Measurements from ENCODE around the gene IQGAP3. TPM values are rescaled to one million over a fixed set of nuclear protein-coding genes. Genes with fewer than 3 reads are reported as not detected.
A peak's percentile ranks its signal among the peaks of the same experiment; 100 is the strongest.
"Not testable (repeated sequence)": the region's sequence is repeated elsewhere in the genome, so short reads cannot be mapped to it uniquely, and the experiment has no call there.

The IQGAP3 gene
- total RNA-seq, 4 donors from 2014 or later: 0.06 to 1.1 (median 0.50) TPM; not detected in 1

DNA sequence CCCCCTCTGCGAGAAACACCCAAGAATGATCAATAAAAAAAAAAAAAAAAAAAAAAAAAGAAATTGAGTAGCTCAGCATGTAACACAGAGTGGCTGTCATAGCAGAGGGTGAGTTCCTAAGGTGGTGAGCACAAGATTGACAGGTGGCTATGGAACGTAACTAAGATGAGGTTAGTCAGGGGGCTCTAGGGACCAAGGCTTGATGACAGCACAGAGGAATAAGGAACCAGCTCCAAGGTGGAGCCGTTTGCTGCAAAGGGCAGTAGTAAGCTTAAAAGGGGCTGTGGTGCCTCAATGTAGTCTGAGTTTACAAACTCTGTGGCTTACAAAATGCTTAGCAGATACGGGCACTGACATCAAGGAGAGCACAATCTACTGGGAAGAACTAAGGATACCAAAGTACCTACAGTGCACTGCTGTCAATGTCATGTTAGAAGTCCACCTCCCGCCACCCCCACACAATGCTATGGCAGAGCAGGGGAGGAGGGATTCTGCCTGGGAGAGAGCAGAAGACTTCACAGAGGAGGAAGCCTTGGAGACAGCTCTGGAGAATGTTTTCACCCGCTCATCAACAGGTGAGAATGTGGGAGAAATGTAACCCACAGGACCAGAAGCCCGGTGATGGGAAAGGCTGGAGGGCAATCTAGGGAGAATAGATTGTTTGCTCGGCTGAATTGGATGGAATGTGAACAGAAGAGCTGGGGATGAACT, 13.1 kb downstream of the IQGAP3 start:
- intact Hi-C loops (cut with DNase I): no loop called here
- no peaks in the 10 kb centered on the region for H3K9me3 ChIP-seq
- H3K36me3 ChIP-seq: no peaks in the 10 kb centered on the region
- H3K4me3 ChIP-seq: no peak overlapping the region
- no peak overlapping the region for H3K27ac ChIP-seq (replicated peaks in 1 of 4)
- WGBS: 88% methylated on average over 6 of the region's 8 CpGs
- TF ChIP-seq POLR2AphosphoS5 (IDR thresholded peaks at IDR 0.05) (no peak), POLR2A (IDR thresholded peaks at IDR 0.05; ENCODE audit: low read depth) (no peak), EP300 (IDR thresholded peaks at IDR 0.05) (no peak)
- no peak for DNase-seq (ENCODE audit: extremely low spot score)
- no peaks in the 10 kb centered on the region for H3K27me3 ChIP-seq
- peaks cover 0 to 2% (median under 1%) of the 10 kb centered on the region in 4 donors for H3K4me1 ChIP-seq

DNA sequence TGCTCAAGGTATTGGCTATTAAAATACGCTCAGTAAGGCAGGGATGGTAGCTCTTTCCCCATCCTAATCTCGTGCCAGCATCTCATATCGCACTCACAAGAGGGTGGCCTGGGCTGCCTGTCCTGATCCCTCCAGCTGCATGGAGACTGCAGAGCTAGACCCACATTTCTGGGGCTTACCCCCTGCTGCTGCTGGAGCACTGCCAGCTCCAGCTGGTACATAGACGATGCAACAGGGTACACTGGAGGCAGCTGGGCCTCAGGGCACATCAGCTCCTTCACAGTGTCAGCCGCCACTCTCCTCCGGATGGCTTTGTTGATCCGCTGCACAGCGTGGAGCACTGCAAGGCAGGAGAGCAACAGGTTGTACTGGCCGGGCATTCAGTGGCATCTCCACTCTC, 16.0 kb downstream of the IQGAP3 start:
- intact Hi-C loops (cut with DNase I): no loop called here
- no peak for DNase-seq (ENCODE audit: extremely low spot score)
- Histone ChIP-seq H3K36me3 (no peaks in the 10 kb centered on the region), H3K4me3 (no peak overlapping the region), H3K27me3 (no peaks in the 10 kb centered on the region), H3K9me3 (no peaks in the 10 kb centered on the region), H3K27ac (replicated peaks in 1 of 4) (no peak overlapping the region), H3K4me1 (peaks cover 0 to 10% (median 4%) of the 10 kb centered on the region in 4 donors)
- TF ChIP-seq, protein P1, sequence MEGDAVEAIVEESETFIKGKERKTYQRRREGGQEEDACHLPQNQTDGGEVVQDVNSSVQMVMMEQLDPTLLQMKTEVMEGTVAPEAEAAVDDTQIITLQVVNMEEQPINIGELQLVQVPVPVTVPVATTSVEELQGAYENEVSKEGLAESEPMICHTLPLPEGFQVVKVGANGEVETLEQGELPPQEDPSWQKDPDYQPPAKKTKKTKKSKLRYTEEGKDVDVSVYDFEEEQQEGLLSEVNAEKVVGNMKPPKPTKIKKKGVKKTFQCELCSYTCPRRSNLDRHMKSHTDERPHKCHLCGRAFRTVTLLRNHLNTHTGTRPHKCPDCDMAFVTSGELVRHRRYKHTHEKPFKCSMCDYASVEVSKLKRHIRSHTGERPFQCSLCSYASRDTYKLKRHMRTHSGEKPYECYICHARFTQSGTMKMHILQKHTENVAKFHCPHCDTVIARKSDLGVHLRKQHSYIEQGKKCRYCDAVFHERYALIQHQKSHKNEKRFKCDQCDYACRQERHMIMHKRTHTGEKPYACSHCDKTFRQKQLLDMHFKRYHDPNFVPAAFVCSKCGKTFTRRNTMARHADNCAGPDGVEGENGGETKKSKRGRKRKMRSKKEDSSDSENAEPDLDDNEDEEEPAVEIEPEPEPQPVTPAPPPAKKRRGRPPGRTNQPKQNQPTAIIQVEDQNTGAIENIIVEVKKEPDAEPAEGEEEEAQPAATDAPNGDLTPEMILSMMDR (IDR thresholded peaks at IDR 0.05): no peak
- TF ChIP-seq EP300 (IDR thresholded peaks at IDR 0.05): no peak
- no peak for TF ChIP-seq POLR2AphosphoS5 (IDR thresholded peaks at IDR 0.05)
- TF ChIP-seq POLR2A (IDR thresholded peaks at IDR 0.05; ENCODE audit: low read depth): no peak
- 63% methylated on average over 3 of the region's 9 CpGs for WGBS

DNA sequence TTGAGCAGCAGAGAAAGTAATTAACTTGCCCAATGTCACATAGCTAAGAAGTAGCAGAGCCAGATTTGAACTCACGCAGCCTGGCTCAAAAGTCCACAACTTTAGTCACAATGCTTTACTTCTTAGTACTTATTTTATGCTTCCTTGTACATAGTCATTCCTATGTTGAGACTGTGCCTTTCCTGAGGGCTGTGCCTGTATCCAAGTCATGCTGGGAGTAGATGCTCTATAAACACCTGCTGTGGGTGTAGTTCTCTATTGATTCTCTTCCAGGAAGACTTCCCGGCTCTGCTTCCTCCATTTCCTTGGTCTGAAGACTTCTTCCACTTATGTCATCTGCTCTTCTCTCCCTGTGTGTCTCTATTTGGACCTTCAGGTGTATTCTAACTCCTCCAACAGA, 16.6 kb downstream of the IQGAP3 start:
- H3K36me3 ChIP-seq: no peaks in the 10 kb centered on the region
- TF ChIP-seq POLR2A (IDR thresholded peaks at IDR 0.05; ENCODE audit: low read depth) (no peak), EP300 (IDR thresholded peaks at IDR 0.05) (no peak), POLR2AphosphoS5 (IDR thresholded peaks at IDR 0.05) (no peak)
- TF ChIP-seq, protein P1 (IDR thresholded peaks at IDR 0.05): no peak
- no peaks in the 10 kb centered on the region for H3K27me3 ChIP-seq
- 72% methylated on average over 2 of the region's 2 CpGs for WGBS
- peaks cover 0 to 10% (median 4%) of the 10 kb centered on the region in 4 donors for H3K4me1 ChIP-seq
- no peaks in the 10 kb centered on the region for H3K9me3 ChIP-seq
- DNase-seq (ENCODE audit: extremely low spot score): no peak
- intact Hi-C loops (cut with DNase I): no loop called here
- H3K27ac ChIP-seq (replicated peaks in 1 of 4): no peak overlapping the region
- H3K4me3 ChIP-seq: no peak overlapping the region

DNA sequence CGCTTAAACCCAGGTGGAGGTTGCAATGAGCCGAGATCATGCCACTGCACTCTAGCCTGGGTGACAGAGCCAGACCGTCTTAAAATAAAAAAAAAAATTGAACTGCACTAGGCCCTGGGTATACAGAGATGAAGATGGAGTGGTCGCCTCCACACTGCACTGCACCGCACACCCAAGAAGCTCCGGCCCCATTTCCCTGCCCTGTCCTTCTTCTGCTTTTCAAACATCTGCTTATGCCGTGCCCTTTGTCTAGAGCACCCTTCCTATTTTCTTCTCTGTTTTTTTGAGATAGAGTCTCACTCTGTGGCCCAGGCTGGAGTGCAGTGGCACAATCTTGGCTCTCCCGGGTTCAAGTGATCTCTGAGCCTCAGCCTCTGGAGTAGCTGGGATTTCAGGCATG, 17.4 kb downstream of the IQGAP3 start:
- Histone ChIP-seq H3K27me3 (no peaks in the 10 kb centered on the region), H3K4me3 (no peak overlapping the region), H3K4me1 (peaks cover 0 to 10% (median 4%) of the 10 kb centered on the region in 4 donors), H3K27ac (replicated peaks in 1 of 4) (no peak overlapping the region), H3K36me3 (no peaks in the 10 kb centered on the region), H3K9me3 (no peaks in the 10 kb centered on the region)
- no peak for DNase-seq (ENCODE audit: extremely low spot score)
- TF ChIP-seq, protein P1 (IDR thresholded peaks at IDR 0.05): no peak
- no peak for TF ChIP-seq POLR2AphosphoS5 (IDR thresholded peaks at IDR 0.05)
- no peak for TF ChIP-seq POLR2A (IDR thresholded peaks at IDR 0.05; ENCODE audit: low read depth)
- no peak for TF ChIP-seq EP300 (IDR thresholded peaks at IDR 0.05)
- WGBS: 79% methylated on average over 8 of the region's 8 CpGs
- intact Hi-C loops (cut with DNase I): no loop called here

DNA sequence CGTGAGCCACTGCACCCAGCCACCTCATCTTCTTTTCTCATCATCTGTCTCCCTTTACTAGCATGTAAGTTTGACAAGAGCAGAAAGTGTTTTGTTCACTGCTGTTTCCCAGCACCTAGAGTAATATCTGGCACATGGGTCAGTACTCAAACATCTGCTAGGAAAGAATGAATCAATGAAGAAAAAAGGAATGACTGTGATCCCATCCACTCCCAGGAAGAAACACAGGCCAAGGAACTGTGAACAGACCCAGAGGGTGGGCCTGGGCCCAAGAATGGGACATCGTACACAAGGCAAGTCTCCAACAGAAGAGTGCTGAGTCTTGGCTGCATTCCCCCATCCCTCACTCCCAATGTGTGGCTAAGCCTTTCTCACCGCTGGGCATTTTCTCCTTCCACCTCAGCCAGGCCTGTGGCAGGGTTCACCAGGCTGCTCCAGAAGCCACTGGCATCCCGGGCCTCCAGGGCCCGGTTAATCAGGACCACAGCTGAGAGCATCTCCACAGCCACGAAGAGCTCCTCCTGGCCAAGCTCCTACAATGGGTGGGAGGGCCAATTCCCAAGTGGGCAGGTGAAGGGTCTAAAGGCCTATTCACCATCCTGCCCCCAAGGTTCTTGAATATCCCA, 18.4 kb downstream of the IQGAP3 start:
- DNase-seq (ENCODE audit: extremely low spot score): no peak
- no peaks in the 10 kb centered on the region for H3K9me3 ChIP-seq
- peak overlapping the region in 3 of 4 donors; percentile 13 to 69 (median 61) for H3K27ac ChIP-seq (replicated peaks in 1 of 4)
- intact Hi-C loops (cut with DNase I): no loop called here
- H3K4me1 ChIP-seq: peaks cover 0 to 10% (median 4%) of the 10 kb centered on the region in 4 donors
- TF ChIP-seq, protein P1 (IDR thresholded peaks at IDR 0.05): no peak
- peak; percentile 22 to 70 for TF ChIP-seq POLR2AphosphoS5 (IDR thresholded peaks at IDR 0.05)
- TF ChIP-seq POLR2A (IDR thresholded peaks at IDR 0.05; ENCODE audit: low read depth): no peak
- TF ChIP-seq EP300 (IDR thresholded peaks at IDR 0.05): peak; percentile 68
- H3K36me3 ChIP-seq: no peaks in the 10 kb centered on the region
- WGBS: 56% methylated on average over 4 of the region's 6 CpGs
- no peaks in the 10 kb centered on the region for H3K27me3 ChIP-seq
- H3K4me3 ChIP-seq: no peak overlapping the region

DNA sequence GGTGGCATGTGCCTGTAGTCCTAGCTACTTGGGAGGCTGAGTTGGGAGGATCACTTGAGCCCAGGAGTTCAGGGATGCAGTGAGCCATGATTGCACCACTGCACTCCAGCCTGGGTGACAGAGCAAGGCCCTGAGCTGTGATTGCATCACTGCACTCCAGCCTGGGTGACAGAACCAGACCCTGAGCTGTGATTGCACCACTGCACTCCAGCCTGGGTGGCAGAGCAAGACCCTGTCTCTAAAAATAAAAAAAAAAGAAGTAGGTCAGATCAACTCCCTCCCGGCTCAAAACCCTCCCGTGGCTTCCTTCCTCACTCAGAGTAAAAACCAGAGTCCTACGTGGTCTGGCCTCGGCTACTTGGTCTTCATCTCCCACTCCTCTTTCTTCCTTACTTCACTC, 19.4 kb downstream of the IQGAP3 start:
- H3K4me1 ChIP-seq; H3K27me3 ChIP-seq; H3K9me3 ChIP-seq; H3K4me3 ChIP-seq; DNase-seq (ENCODE audit: extremely low spot score); intact Hi-C loops (cut with DNase I); H3K36me3 ChIP-seq: not testable (repeated sequence)
- whole genome bisulfite sequencing: 94% methylated on average over 4 of the region's 4 CpGs
- H3K27ac ChIP-seq (replicated peaks in 1 of 4): peak overlapping the region in 2 of 4 donors; percentile 61 to 69

Data from esophagus muscularis mucosa (tissue), 4 donors.